B cell (primary cell): ENCODE data around the gene PTPRN2. TPM values are rescaled to one million over a fixed set of nuclear protein-coding genes. Genes with fewer than 3 reads are reported as not detected.

Source experiments
- ATAC-seq: fragments of 200-7000 bp; cut with Tn5 transposase; one replicate; pipeline ENCODE4 v1.10.0; 2021; ENCODE audit warnings: low read depth, mild to moderate bottlenecking, moderate number of reproducible peaks, moderate library complexity
- CTCF ChIA-PET: fragments of 350-600 bp; sonication (Branson Sonifier 250); formaldehyde crosslinking; loops from one replicate; lab custom pipeline; 2021; ENCODE audit warnings: antibody characterized with exemption, inconsistent platforms; lab: Charles Lee
- POLR2A ChIA-PET: fragments of 350-600 bp; sonication (Branson Sonifier 250); formaldehyde crosslinking; loops from one replicate; lab custom pipeline; 2021; ENCODE audit warnings: antibody characterized with exemption; lab: Charles Lee
- DNase-seq: peaks from one replicate; pipeline ENCODE4 v3.0.0; 2013
- H2AFZ ChIP-seq: 2 replicates; pipeline ENCODE4 v1.6.1; 2012; ENCODE audit warnings: mild to moderate bottlenecking, low read depth, low read length; ENCODE audit not compliant: insufficient read depth, poor library complexity, severe bottlenecking
- H3K27ac ChIP-seq, 2 donors: 1 replicate in 1 of 2; 2 replicates in 1 of 2; pipeline ENCODE4 v1.5.1; 2012 to 2013; ENCODE audit warnings: low read length in 2 of 2, mild to moderate bottlenecking in 2 of 2, moderate library complexity in 1 of 2
- H3K27me3 ChIP-seq, 4 experiments: fragments of 200-600 bp in 1 of 4; sonication (generic) in 1 of 4; replicated peaks in 1 of 4; 1 replicate in 2 of 4; 2 replicates in 2 of 4; pipeline versions ENCODE4 v1.6.1 to v1.7.0; 2013 to 2016; ENCODE audit warnings: low read length in 3 of 4, mild to moderate bottlenecking in 2 of 4, mixed read lengths in 1 of 4, moderate library complexity in 1 of 4; ENCODE audit not compliant: insufficient read depth in 4 of 4, control insufficient read depth in 3 of 4; ENCODE audit errors: control extremely low read depth in 1 of 4
- H3K36me3 ChIP-seq, 2 experiments: replicated peaks in 1 of 2; 1 replicate in 1 of 2; 2 replicates in 1 of 2; pipeline versions ENCODE4 v1.6.1 to v1.7.1; 2013; ENCODE audit warnings: low read length in 1 of 2; ENCODE audit not compliant: insufficient read depth in 2 of 2, control insufficient read depth in 1 of 2; ENCODE audit errors: control extremely low read depth in 1 of 2, extremely low read depth in 1 of 2
- H3K4me1 ChIP-seq, 2 donors: fragments of 200-600 bp in 1 of 2; sonication (generic) in 1 of 2; 1 replicate in 1 of 2; 2 replicates in 1 of 2; pipeline versions ENCODE4 v1.5.1 to v1.6.1; 2013 to 2017; ENCODE audit warnings: low read length in 2 of 2; ENCODE audit not compliant: control insufficient read depth in 2 of 2, insufficient read depth in 2 of 2
- H3K4me2 ChIP-seq: replicated peaks from 2 replicates; pipeline ENCODE3; 2012; ENCODE audit warnings: mild to moderate bottlenecking, low read depth, low read length; ENCODE audit not compliant: poor library complexity, severe bottlenecking
- H3K4me3 ChIP-seq, 5 experiments: fragments of 200-600 bp in 1 of 5; sonication (generic) in 1 of 5; 1 replicate in 3 of 5; 2 replicates in 2 of 5; pipeline versions ENCODE4 v1.5.1 to v1.7.0; 2011 to 2016; ENCODE audit warnings: low read length in 4 of 5, mild to moderate bottlenecking in 4 of 5, low read depth in 2 of 5, control low read depth in 1 of 5, moderate library complexity in 1 of 5; ENCODE audit not compliant: insufficient read depth in 1 of 5; ENCODE audit errors: control extremely low read depth in 1 of 5, extremely low read depth in 1 of 5
- H3K79me2 ChIP-seq: fragments of 200-600 bp; sonication (generic); one replicate; pipeline ENCODE4 v1.6.0; 2016; ENCODE audit warnings: low read length; ENCODE audit not compliant: control insufficient read depth, insufficient read depth
- H3K9ac ChIP-seq: fragments of 200-600 bp; sonication (generic); 2 replicates; pipeline ENCODE4 v1.6.1; 2017; ENCODE audit warnings: mild to moderate bottlenecking, low read length, moderate library complexity
- H3K9me3 ChIP-seq, 3 donors: one replicate each; pipeline versions ENCODE4 v1.6.1 to v1.7.1; 2013; ENCODE audit warnings: low read length in 2 of 3; ENCODE audit not compliant: control insufficient read depth in 2 of 3, insufficient read depth in 1 of 3; ENCODE audit errors: control extremely low read depth in 1 of 3
- H4K20me1 ChIP-seq: 2 replicates; pipeline ENCODE4 v1.6.0; 2012; ENCODE audit warnings: mild to moderate bottlenecking, low read length; ENCODE audit not compliant: insufficient read depth, control insufficient read depth, poor library complexity, severe bottlenecking
- H3K27ac Mint-ChIP-seq: one replicate; pipeline ENCODE4 v1.8.0; 2021; ENCODE audit warnings: mixed read lengths
- H3K27me3 Mint-ChIP-seq: one replicate; pipeline ENCODE4 v1.8.0; 2021; ENCODE audit warnings: mixed read lengths
- H3K4me1 Mint-ChIP-seq: one replicate; pipeline ENCODE4 v1.8.0; 2021; ENCODE audit warnings: mixed read lengths
- H3K4me3 Mint-ChIP-seq: one replicate; pipeline ENCODE4 v1.8.0; 2021; ENCODE audit warnings: mixed read lengths
- H3K9me3 Mint-ChIP-seq: one replicate; pipeline ENCODE4 v1.8.0; 2022; ENCODE audit warnings: mixed read lengths; ENCODE audit not compliant: insufficient read depth
- CTCF ChIP-seq: fragments of 200-600 bp; IDR thresholded peaks from one replicate; pipeline ENCODE4 v1.8.0; 2022; ENCODE audit warnings: antibody characterized with exemption, mild to moderate bottlenecking
- EZH2 ChIP-seq: IDR thresholded peaks from 2 replicates; pipeline ENCODE4 v1.6.1; 2012; ENCODE audit warnings: borderline replicate concordance, low read depth, mild to moderate bottlenecking, moderate library complexity, low read length; ENCODE audit not compliant: insufficient read depth, poor library complexity, severe bottlenecking
- WGBS: methylation state at CpG from one replicate; pipeline ENCODE4 v1.1.5; 2013; ENCODE audit warnings: missing lambda C conversion rate; ENCODE audit not compliant: insufficient coverage; 5-methylcytosine and 5-hydroxymethylcytosine counted together
- intact Hi-C: fragments of 100-400 bp; cut with micrococcal nuclease; formaldehyde crosslinking; loops from one replicate; pipeline ENCODE4 v1.10.0; 2022
- polyA plus RNA-seq: library from polyadenylated mRNA; depleted of rRNA; stranded (reverse); fragments of >200 nt; gene quantifications from 2 replicates; pipeline ENCODE4 v1.2.3, GENCODE V29; 2012
- total RNA-seq, 2 donors: library from RNA; stranded (reverse); fragments of 120-200 nt in 1 of 2; gene quantifications; 1 replicate in 1 of 2; 2 replicates in 1 of 2; pipeline versions ENCODE4 v1.2.3 to v1.2.4, GENCODE V29; 2013 to 2022

Gene PTPRN2
- total and polyA plus RNA-seq, 2 donors (not counting 1 experiment from before 2014, with no cell fraction given) = 2.0 to 5.0 TPM

- Histone ChIP-seq H2AFZ (no peak overlapping the region), H3K4me1 (no peaks in the 10 kb centered on the region), H4K20me1 (no peaks in the 10 kb centered on the region), H3K36me3 (no peaks in the 10 kb centered on the region), H3K27me3 (no peaks in the 10 kb centered on the region), H3K9ac (no peak overlapping the region), H3K79me2 (no peaks in the 10 kb centered on the region), H3K4me2 (no peak overlapping the region), H3K4me3 (no peak overlapping the region), H3K27ac (no peak overlapping the region), H3K9me3 (peaks cover 0 to 54% (median 0%) of the 10 kb centered on the region in 3 donors)
- ChIA-PET CTCF (no interaction called here), POLR2A (no interaction called here)
- Mint-ChIP-seq H3K4me3 (no peak overlapping the region), H3K27ac (no peak overlapping the region), H3K27me3 (no peaks in the 10 kb centered on the region), H3K9me3 (peaks cover 13% of the 10 kb centered on the region), H3K4me1 (no peaks in the 10 kb centered on the region)
- DNase-seq (no peak), ATAC-seq (no peak)
- TF ChIP-seq CTCF = no peak
- no peak for TF ChIP-seq EZH2
- intact Hi-C loops = no loop called here
- WGBS = 46% methylated on average over 10 of the region's 13 CpGs
Observed at GRCh38 chr7:158322616-158323530, 264.8 kb downstream of the PTPRN2 start.

- Mint-ChIP-seq H3K4me3 (no peak overlapping the region), H3K27me3 (peaks cover 4% of the 10 kb centered on the region), H3K27ac (no peak overlapping the region), H3K9me3 (peaks cover 9% of the 10 kb centered on the region), H3K4me1 (no peaks in the 10 kb centered on the region)
- no peak for ATAC-seq
- Histone ChIP-seq H3K4me3 (no peak overlapping the region), H4K20me1 (no peaks in the 10 kb centered on the region), H3K36me3 (no peaks in the 10 kb centered on the region), H3K4me1 (no peaks in the 10 kb centered on the region), H3K9me3 (peaks cover 0 to 56% (median 0%) of the 10 kb centered on the region in 3 donors), H3K79me2 (no peaks in the 10 kb centered on the region), H3K4me2 (no peak overlapping the region), H3K27me3 (no peaks in the 10 kb centered on the region), H3K9ac (no peak overlapping the region), H3K27ac (no peak overlapping the region), H2AFZ (no peak overlapping the region)
- DNase-seq = no peak
- ChIA-PET CTCF (no interaction called here), POLR2A (no interaction called here)
- intact Hi-C loops = no loop called here
- TF ChIP-seq CTCF = no peak
- no peak for TF ChIP-seq EZH2
- 87% methylated on average over 29 of the region's 29 CpGs for WGBS
Observed at GRCh38 chr7:158321936-158322615, 265.5 kb downstream of the PTPRN2 start.
